AG09319 (cell line): ENCODE data around the gene APOB.

Experiments used
- DNase-seq: peaks from one replicate; pipeline ENCODE4 v3.0.0-alpha.2; 2010; ENCODE audit warnings: low read depth; ENCODE audit errors: extremely low read depth
- TF ChIP-seq, protein P1 (sequence below): IDR thresholded peaks from 2 replicates; pipeline ENCODE4 v1.5.1; 2011; ENCODE audit warnings: low read depth, mild to moderate bottlenecking, inconsistent platforms, low read length, moderate library complexity

The APOB gene

DNA sequence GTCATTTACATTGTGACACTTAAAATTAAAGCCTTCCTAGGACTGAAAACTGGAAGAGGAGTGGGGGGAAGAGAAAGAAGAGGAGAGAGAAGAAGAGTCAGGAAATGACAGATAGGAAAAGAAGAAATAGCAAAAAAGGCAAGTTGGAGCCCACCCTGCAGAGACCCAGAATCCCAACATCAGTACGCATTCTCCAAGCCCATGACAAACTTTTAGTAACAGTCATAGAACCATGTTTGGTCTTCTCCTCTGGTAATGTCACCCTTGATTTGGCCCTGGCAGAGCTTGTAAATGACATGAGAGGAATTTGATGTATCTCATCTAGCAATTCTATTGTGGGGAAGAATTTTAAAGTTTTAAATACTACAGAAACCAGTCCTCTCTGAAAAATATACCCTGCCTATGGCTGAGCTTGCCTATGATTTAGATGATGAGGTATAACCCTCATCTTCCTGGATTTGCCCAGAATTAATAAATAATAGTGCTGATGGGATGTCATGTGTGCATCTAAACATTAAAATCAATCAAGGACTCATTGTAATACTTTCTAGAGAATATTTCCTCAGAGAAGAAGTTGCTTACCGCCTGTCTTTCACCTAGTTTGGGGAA lies 40.2 kb downstream of the APOB start:
- TF ChIP-seq, protein P1, sequence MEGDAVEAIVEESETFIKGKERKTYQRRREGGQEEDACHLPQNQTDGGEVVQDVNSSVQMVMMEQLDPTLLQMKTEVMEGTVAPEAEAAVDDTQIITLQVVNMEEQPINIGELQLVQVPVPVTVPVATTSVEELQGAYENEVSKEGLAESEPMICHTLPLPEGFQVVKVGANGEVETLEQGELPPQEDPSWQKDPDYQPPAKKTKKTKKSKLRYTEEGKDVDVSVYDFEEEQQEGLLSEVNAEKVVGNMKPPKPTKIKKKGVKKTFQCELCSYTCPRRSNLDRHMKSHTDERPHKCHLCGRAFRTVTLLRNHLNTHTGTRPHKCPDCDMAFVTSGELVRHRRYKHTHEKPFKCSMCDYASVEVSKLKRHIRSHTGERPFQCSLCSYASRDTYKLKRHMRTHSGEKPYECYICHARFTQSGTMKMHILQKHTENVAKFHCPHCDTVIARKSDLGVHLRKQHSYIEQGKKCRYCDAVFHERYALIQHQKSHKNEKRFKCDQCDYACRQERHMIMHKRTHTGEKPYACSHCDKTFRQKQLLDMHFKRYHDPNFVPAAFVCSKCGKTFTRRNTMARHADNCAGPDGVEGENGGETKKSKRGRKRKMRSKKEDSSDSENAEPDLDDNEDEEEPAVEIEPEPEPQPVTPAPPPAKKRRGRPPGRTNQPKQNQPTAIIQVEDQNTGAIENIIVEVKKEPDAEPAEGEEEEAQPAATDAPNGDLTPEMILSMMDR: no peak
- no peak for DNase-seq

DNA sequence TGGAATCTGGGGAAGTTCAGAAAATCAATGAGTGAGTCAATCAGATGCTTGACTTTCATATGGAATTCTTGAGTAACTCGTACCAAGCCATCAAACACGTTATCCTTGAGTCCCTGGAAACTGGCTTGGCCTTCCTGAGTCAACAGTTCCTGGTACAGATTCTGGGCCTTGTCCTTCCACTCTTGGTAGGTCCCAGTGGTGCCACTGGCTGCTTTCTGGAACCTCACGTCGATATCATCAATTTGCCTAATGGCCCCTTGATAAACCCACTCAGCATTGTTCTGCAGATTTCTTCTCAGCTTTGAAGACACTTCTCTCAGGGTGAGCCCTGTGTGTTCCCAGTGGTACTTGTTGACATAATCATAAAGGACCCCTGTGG lies 41.1 kb downstream of the APOB start:
- TF ChIP-seq, protein P1: no peak
- no peak for DNase-seq

DNA sequence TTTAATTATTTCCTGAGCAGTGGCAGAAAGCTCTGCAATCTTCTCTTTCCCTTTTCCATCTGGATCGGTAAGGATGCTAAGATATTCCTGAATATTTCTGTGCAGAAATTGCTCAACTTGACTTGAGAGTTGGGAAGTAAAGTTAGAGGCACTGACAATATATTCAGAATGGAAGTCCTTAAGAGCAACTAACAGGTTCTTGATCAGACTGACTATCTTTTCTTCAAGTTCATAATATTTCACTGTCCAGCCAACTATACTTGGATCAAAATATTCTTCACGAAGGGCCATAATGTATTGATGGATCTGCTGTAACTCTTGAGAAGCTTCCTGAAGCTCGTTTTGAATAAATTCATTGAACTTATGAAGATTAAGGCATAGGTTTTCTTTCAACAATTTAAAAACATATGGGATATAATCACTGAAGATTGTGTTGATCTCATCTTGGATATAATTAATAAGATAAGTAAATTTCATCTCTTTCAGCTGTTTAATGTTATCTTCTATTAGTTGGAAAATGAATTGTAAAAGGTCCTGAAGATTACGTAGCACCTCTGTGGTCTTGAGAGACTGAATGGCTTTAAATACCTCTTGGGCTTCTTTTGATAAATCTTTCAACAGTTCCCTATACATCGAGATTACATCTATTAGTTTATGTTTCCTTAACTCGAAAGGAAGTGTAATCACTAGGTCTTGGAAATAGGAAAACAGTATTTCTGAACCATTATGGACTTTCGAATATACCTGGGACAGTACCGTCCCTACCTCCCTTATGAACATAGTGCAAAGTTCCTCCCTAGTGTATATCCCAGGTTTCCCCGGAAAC lies 41.7 kb downstream of the APOB start:
- DNase-seq: no peak
- TF ChIP-seq, protein P1: no peak

DNA sequence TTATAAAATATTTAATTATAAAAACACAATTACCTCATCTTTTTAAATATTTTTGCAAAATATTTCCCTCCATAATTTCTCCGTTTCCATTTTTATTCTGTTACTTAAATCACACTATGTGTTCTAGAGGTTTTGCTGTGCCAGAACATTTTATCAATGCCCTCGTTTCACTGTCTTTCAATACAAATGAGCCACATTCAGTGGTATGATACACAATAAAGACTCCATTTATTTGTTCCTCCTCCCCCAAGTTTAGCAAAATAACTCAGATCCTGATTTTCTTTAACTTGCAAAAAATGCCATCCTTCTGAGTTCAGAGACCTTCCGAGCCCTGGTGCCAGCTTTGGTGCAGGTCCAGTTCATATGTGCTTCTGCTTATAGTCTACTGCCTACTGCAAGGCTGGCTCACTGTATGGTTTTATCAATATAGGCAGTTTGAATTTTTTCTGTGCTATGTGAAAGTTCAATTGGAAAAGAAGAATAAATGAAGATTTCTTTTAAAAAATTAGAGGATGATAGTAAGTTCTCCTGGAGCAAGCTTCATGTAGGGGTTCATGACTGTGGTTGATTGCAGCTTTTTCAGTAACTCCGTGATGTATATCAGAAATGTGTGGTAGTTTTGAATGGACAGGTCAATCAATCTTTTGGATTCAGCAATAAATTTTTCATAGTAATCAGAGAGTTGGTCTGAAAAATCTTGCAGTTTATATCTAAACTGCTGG lies 42.5 kb downstream of the APOB start:
- DNase-seq: no peak
- TF ChIP-seq, protein P1: no peak

DNA sequence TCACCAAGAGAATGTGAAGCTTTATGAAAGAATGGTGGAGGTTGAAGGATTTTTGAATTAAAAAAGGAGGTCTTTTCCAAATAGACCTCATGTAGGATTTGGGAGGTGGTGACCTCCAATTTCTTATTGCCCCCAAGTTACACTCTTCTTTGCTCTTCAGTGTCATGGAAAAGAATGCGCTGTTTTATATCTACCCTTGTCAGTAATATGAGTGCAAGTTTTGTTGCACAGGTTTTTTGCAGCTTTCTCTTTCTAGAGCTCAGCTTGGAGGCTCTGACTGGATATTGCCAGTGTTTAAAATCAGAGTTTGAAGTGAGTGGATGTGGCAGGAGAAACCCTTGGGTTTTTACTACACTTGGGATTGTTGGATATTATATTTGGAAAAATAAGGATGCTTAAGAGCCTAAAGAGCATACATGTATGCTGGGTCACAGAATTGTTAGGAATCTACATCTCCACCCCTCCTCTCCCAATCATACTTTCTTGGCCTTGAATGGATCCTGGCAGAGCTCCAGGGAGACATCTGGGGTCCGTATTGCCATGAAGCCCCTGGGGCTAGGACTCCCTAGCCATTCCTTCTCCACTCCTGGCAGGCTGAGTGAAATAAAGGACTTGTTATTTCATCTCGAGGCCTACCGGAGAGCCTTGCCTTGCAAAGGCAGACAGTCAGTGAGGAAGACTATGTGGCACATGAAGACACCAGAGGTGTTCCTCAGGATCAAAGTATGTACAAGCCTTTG lies 43.8 kb downstream of the APOB start:
- no peak for DNase-seq
- TF ChIP-seq, protein P1: no peak

DNA sequence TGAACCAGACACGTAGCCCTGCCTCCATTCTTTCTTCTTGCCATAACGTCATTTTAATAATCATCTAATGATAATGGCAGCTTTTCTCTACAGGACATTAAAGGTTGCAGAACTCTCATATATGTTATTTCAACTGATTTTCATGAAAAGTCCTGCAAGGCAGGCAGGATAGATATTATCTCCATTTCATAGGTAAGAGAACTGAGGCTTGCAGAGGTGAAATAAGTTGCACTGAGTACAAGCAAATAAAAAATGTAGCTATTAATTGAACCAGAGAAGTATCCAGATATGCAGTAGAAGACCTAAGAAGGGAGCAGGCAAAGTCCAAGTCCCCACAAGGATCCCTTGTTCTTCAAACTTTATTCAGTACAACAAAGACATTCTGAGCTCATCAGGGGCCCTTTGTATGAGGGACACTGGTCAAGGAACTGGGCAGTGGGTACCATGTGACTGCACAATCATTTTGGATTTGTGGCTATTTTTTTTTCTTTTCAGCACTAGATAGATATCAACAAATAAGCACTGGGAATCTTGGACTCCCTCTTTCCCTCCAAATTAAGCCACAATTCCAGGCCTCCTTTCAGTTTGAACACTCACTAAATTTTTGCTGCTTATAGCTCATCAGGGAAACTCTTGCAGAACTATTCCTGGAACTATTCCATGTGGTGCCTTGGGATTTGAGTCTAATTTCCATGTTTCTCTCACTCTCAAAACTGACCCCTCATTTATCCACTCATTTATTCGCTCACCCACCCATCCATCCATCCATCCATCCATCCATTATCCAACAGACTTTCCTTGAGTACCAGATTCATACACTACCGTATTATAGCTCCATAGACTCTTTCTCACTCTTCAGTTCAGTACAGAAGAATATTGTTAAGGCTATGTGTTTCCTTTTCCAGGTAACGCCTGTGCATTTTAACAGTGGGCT lies 44.6 kb downstream of the APOB start:
- no peak for DNase-seq
- TF ChIP-seq, protein P1: no peak
